GM12873 (cell line): ENCODE results near the gene GJC1.

Experiments used
- TF ChIP-seq, protein P1 (sequence below): IDR thresholded peaks from 2 replicates; pipeline ENCODE4 v1.5.1; 2012; ENCODE audit warnings: low read depth, mild to moderate bottlenecking, moderate library complexity, low read length, control low read depth; ENCODE audit not compliant: insufficient read depth; ENCODE audit errors: missing control alignments

The GJC1 gene

DNA sequence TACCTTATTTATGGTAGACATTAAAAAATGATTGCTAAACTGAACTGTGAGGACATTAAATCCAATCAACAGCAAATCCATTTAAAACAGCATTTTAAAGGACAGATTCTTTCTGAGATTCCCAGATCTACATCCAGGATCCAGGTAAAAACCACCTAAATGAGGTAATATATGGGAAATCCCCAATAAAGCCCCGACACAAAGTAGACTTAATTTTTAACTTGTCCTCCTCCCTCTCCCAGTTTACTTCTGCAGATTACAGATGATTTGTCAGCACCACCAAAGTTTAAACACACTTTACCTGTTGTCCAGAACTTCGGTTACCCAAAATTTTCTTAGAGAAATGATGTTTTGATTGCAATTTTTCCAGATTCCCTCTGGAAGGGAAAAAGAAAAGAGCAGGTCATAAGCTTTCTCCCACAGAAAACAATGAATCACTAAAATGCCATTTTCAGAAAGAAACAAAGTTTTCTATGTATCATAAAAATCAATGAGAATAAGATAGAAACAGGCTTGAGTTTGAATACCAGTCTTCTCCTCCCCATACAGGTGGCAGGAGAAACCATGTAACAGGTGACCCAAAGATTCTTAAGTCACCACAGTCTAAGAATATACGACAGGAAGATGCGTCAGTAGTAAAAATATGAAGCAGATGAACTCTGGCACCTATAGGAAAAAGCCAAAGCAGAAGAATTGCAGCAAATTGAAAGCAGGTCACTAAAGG lies 22.8 kb downstream of the GJC1 start:
- TF ChIP-seq, protein P1, sequence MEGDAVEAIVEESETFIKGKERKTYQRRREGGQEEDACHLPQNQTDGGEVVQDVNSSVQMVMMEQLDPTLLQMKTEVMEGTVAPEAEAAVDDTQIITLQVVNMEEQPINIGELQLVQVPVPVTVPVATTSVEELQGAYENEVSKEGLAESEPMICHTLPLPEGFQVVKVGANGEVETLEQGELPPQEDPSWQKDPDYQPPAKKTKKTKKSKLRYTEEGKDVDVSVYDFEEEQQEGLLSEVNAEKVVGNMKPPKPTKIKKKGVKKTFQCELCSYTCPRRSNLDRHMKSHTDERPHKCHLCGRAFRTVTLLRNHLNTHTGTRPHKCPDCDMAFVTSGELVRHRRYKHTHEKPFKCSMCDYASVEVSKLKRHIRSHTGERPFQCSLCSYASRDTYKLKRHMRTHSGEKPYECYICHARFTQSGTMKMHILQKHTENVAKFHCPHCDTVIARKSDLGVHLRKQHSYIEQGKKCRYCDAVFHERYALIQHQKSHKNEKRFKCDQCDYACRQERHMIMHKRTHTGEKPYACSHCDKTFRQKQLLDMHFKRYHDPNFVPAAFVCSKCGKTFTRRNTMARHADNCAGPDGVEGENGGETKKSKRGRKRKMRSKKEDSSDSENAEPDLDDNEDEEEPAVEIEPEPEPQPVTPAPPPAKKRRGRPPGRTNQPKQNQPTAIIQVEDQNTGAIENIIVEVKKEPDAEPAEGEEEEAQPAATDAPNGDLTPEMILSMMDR = no peak

- TF ChIP-seq, protein P1 = no peak
These were observed 25.6 kb downstream of the GJC1 start for GRCh38 chr17:44804302-44805089.

GRCh38 chr17:44801880-44802279 lies 28.2 kb downstream of the GJC1 start:
- TF ChIP-seq, protein P1 = no peak

- TF ChIP-seq, protein P1 = no peak
These were observed 31.7 kb downstream of the GJC1 start for GRCh38 chr17:44798356-44798755.

DNA sequence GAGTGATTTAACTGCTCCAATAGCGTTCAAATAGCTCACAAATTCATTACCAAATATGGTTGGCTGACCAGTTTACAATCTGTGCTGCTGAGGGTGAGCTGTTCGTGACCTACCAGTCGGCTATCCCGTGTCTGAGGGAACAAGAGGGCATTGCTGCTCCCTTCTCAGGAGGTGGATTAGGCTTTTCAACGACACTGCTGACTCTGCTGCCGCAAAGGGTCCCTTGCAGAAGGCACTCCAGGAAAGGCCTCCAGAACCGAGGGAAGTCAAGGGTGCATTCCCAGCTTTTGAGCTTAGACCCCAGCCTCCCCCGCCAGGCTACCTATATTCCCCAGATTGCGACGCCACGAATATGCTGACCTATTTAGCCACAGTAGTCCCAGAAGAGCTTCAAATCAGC lies 32.3 kb downstream of the GJC1 start:
- TF ChIP-seq, protein P1 = no peak

- TF ChIP-seq, protein P1 = no peak
These were observed 33.4 kb downstream of the GJC1 start for GRCh38 chr17:44796731-44797130.

GRCh38 chr17:44795928-44796327 lies 34.2 kb downstream of the GJC1 start:
- TF ChIP-seq, protein P1 = no peak
